Transverse colon (tissue), 4 donors: ENCODE results near the gene SUSD3.

ENCODE experiments used
- CTCF ChIP-seq, 5 experiments: fragments of 200-600 bp in 3 of 5; fragments of 450-650 bp in 2 of 5; sonication (generic) in 3 of 5; IDR thresholded peaks; 1 replicate in 2 of 5; 2 replicates in 3 of 5; pipeline ENCODE4 v1.5.1; 2016 to 2017; ENCODE audit warnings: antibody characterized with exemption in 5 of 5, inconsistent platforms in 3 of 5, mild to moderate bottlenecking in 2 of 5, moderate library complexity in 1 of 5
- EP300 ChIP-seq: sonication (generic); formaldehyde crosslinking; IDR thresholded peaks from one replicate; pipeline ENCODE4 v1.6.1; 2017; ENCODE audit warnings: antibody characterized with exemption, low read depth
- POLR2A ChIP-seq: fragments of 450-650 bp; IDR thresholded peaks from one replicate; pipeline ENCODE4 v1.6.1; 2016; ENCODE audit warnings: antibody characterized with exemption, mild to moderate bottlenecking, moderate library complexity
- POLR2AphosphoS5 ChIP-seq, 3 donors: sonication (generic); formaldehyde crosslinking; IDR thresholded peaks; one replicate each; pipeline ENCODE4 v1.6.1; 2016; ENCODE audit warnings: antibody characterized with exemption in 3 of 3

- no peak for TF ChIP-seq CTCF (IDR thresholded peaks at IDR 0.05)
- TF ChIP-seq POLR2A: no peak
- TF ChIP-seq POLR2AphosphoS5 (IDR thresholded peaks at IDR 0.05): no peak
- TF ChIP-seq EP300: no peak
Measured at GRCh38 chr9:93076101-93076791, 17.7 kb downstream of the SUSD3 start.
